K562 (cell line): ENCODE measurements around the gene TBC1D17. TPM values are rescaled to one million over a fixed set of nuclear protein-coding genes. Genes with fewer than 3 reads are reported as not detected.

Experiments used
- ATAC-seq: fragments of 200-7000 bp; cut with Tn5 transposase; 3 replicates; pipeline ENCODE4 v1.9.1; 2020; ENCODE audit warnings: moderate library complexity
- BruUV-seq: library from RNA; stranded (reverse); fragments of 400-500 nt; replicated peaks from 2 replicates; lab custom pipeline; 2021; lab: Mats Ljungman, UMichigan
- CTCF ChIA-PET: fragments of 300-600 bp; formaldehyde crosslinking; extraction: SDS; loops from one replicate; lab custom pipeline; 2021; ENCODE audit warnings: low intra/inter-chr PET ratio; lab: Yijun Ruan, JAX
- POLR2A ChIA-PET: fragments of 300-600, 350-650 bp; sonication (Branson Sonifier 250); formaldehyde crosslinking; extraction: SDS; loops from one replicate; lab custom pipeline; 2021; ENCODE audit warnings: antibody characterized with exemption, inconsistent platforms; lab: Yijun Ruan, JAX
- DNase-seq, 4 experiments: peaks; one replicate each; pipeline versions ENCODE4 v3.0.0 to v3.0.0-alpha.2; 2011 to 2018; ENCODE audit warnings: low spot score in 3 of 4, mixed read lengths in 3 of 4; ENCODE audit errors: extremely low read depth in 1 of 4
- FAIRE-seq: peaks from 2 replicates; lab custom pipeline; 2011; peaks lifted over from hg19 to GRCh38; lab: Jason Lieb, UNC
- H2AFZ ChIP-seq: 2 replicates; pipeline ENCODE4 v1.6.0; 2011; ENCODE audit warnings: low read depth, low read length, control low read depth, inconsistent platforms
- H3K27ac ChIP-seq: fragments of 200-600 bp; 3 replicates; pipeline ENCODE4 v1.8.0; 2011; ENCODE audit warnings: low read depth, mild to moderate bottlenecking, control low read depth, inconsistent platforms, low read length, moderate library complexity, mixed read lengths; ENCODE audit errors: extremely low read depth
- H3K27me3 ChIP-seq, 2 experiments: fragments of 300-600 bp in 1 of 2; 2 replicates in 1 of 2; 3 replicates in 1 of 2; pipeline versions ENCODE4 v1.6.0 to v1.8.0; 2011; ENCODE audit warnings: inconsistent platforms in 2 of 2, low read length in 2 of 2, mild to moderate bottlenecking in 1 of 2, mixed read lengths in 1 of 2, moderate library complexity in 1 of 2; ENCODE audit not compliant: control insufficient read depth in 2 of 2, insufficient read depth in 2 of 2
- H3K36me3 ChIP-seq: fragments of 300-600 bp; 3 replicates; pipeline ENCODE4 v1.8.0; 2011; ENCODE audit warnings: mild to moderate bottlenecking, low read length, inconsistent platforms; ENCODE audit not compliant: control insufficient read depth, insufficient read depth
- H3K4me1 ChIP-seq, 2 experiments: fragments of 200-600 bp in 1 of 2; replicated peaks in 1 of 2; 2 replicates in 1 of 2; 3 replicates in 1 of 2; pipeline versions ENCODE4 v1.5.1 to v1.8.0; 2011; ENCODE audit warnings: inconsistent platforms in 2 of 2, low read length in 2 of 2, mild to moderate bottlenecking in 1 of 2, mixed read lengths in 1 of 2, moderate library complexity in 1 of 2; ENCODE audit not compliant: control insufficient read depth in 2 of 2, insufficient read depth in 2 of 2
- H3K4me2 ChIP-seq: 2 replicates; pipeline ENCODE4 v1.6.1; 2011; ENCODE audit warnings: low read length, control low read depth, inconsistent platforms, mixed read lengths; ENCODE audit not compliant: insufficient read depth
- H3K4me3 ChIP-seq: fragments of 200-600 bp; sonication (generic), shearing (Covaris generic); 2 replicates; pipeline ENCODE4 v1.5.1; 2016; ENCODE audit warnings: control low read depth, inconsistent platforms
- H3K79me2 ChIP-seq: fragments of 200-600 bp; 3 replicates; pipeline ENCODE4 v1.8.0; 2011; ENCODE audit warnings: low read length, inconsistent platforms; ENCODE audit not compliant: control insufficient read depth, insufficient read depth
- H3K9ac ChIP-seq, 2 experiments: 2 replicates each; pipeline versions ENCODE4 v1.6.0 to v1.6.1; 2011; ENCODE audit warnings: low read depth in 2 of 2, low read length in 2 of 2, control low read depth in 1 of 2, inconsistent platforms in 1 of 2, mild to moderate bottlenecking in 1 of 2, mixed read lengths in 1 of 2; ENCODE audit not compliant: insufficient read depth in 1 of 2
- H3K9me1 ChIP-seq: one replicate; pipeline ENCODE4 v1.6.0; 2011; ENCODE audit warnings: inconsistent platforms, mild to moderate bottlenecking, low read length, moderate library complexity; ENCODE audit not compliant: control insufficient read depth, insufficient read depth
- H3K9me3 ChIP-seq: replicated peaks from 2 replicates; pipeline ENCODE4 v1.5.1; 2011; ENCODE audit warnings: low read depth, low read length, inconsistent platforms; ENCODE audit not compliant: control insufficient read depth, insufficient read depth
- H4K20me1 ChIP-seq: replicated peaks from 2 replicates; pipeline ENCODE4 v1.6.1; 2011; ENCODE audit warnings: low read length, inconsistent platforms, mixed read lengths; ENCODE audit not compliant: control insufficient read depth, insufficient read depth
- CREB1 ChIP-seq, 2 experiments: sonication (generic) in 1 of 2; formaldehyde crosslinking in 1 of 2; IDR thresholded peaks; 2 replicates each; pipeline versions ENCODE4 v1.6.1 to v1.8.0; 2012 to 2022; ENCODE audit warnings: inconsistent platforms in 1 of 2, mild to moderate bottlenecking in 1 of 2, missing genetic modification reagents in 1 of 2, moderate library complexity in 1 of 2
- FIP1L1 ChIP-seq: fragments of 200-400 bp; formaldehyde crosslinking; IDR thresholded peaks from 2 replicates; pipeline ENCODE4 v1.6.1; 2018; ENCODE audit warnings: mild to moderate bottlenecking, low read depth, low read length; ENCODE audit not compliant: poor library complexity, severe bottlenecking
- HLTF ChIP-seq: fragments of 450-650 bp; IDR thresholded peaks from 2 replicates; pipeline ENCODE4 v1.6.1; 2016
- MBD2 ChIP-seq: sonication (generic); IDR thresholded peaks from 2 replicates; pipeline ENCODE4 v1.6.1; 2016; ENCODE audit warnings: low read depth, borderline replicate concordance
- NEUROD1 ChIP-seq: fragments of 150-350 bp; IDR thresholded peaks from 2 replicates; pipeline ENCODE4 v1.6.1; 2014; ENCODE audit warnings: borderline replicate concordance, low read length, low read depth; ENCODE audit not compliant: partially characterized antibody
- PCBP1 ChIP-seq: fragments of 200-400 bp; formaldehyde crosslinking; IDR thresholded peaks from 2 replicates; pipeline ENCODE4 v1.6.1; 2018; ENCODE audit warnings: mild to moderate bottlenecking, low read depth, low read length; ENCODE audit not compliant: poor library complexity, severe bottlenecking
- POLR2A ChIP-seq: fragments of 450-650 bp; conservative IDR thresholded peaks from 2 replicates; pipeline ENCODE4 v1.6.1; 2016
- POLR2AphosphoS2 ChIP-seq: IDR thresholded peaks from 2 replicates; pipeline ENCODE4 v1.6.1; 2012; ENCODE audit warnings: low read length, improper control_type of control experiment
- POLR2AphosphoS5 ChIP-seq: IDR thresholded peaks from 2 replicates; pipeline ENCODE4 v1.6.1; 2011; ENCODE audit warnings: mild to moderate bottlenecking, low read depth, low read length, moderate library complexity; ENCODE audit not compliant: control insufficient read depth, insufficient read depth
- POLR2G ChIP-seq: fragments of 200-400 bp; formaldehyde crosslinking; IDR thresholded peaks from 2 replicates; pipeline ENCODE4 v1.6.1; 2017; ENCODE audit warnings: low read depth, mild to moderate bottlenecking, antibody characterized with exemption, low read length, moderate library complexity
- RBFOX2 ChIP-seq: fragments of 200-400 bp; formaldehyde crosslinking; IDR thresholded peaks from 2 replicates; pipeline ENCODE4 v1.6.1; 2017; ENCODE audit warnings: low read depth, mild to moderate bottlenecking, low read length, moderate library complexity
- RBM22 ChIP-seq: fragments of 200-400 bp; formaldehyde crosslinking; IDR thresholded peaks from 2 replicates; pipeline ENCODE4 v1.6.1; 2018; ENCODE audit warnings: low read length, low read depth; ENCODE audit not compliant: poor library complexity, severe bottlenecking
- SMARCA5 ChIP-seq: fragments of 450-650 bp; IDR thresholded peaks from 2 replicates; pipeline ENCODE4 v1.6.1; 2016
- SUPT5H ChIP-seq: fragments of 450-650 bp; IDR thresholded peaks from 2 replicates; pipeline ENCODE4 v1.6.1; 2016
- TEAD1 ChIP-seq, 2 experiments: fragments of 450-650 bp in 1 of 2; sonication (generic) in 1 of 2; formaldehyde crosslinking; IDR thresholded peaks; 2 replicates each; pipeline versions ENCODE4 v1.4.0 to v1.8.0; 2020 to 2022; ENCODE audit warnings: mild to moderate bottlenecking in 2 of 2, missing genetic modification reagents in 1 of 2
- TFAM ChIP-seq: fragments of 250-450 bp; sonication (Bioruptor Pico); conservative IDR thresholded peaks from 2 replicates; pipeline ENCODE4 v1.5.0; 2021; ENCODE audit warnings: mild to moderate bottlenecking, moderate library complexity
- TOE1 ChIP-seq, 2 experiments: fragments of 450-650 bp in 1 of 2; sonication (generic) in 1 of 2; formaldehyde crosslinking in 1 of 2; IDR thresholded peaks; 2 replicates each; pipeline versions ENCODE4 v1.7.1 to v1.8.0; 2016 to 2022; ENCODE audit warnings: borderline replicate concordance in 2 of 2, mild to moderate bottlenecking in 2 of 2, antibody characterized with exemption in 1 of 2, inconsistent platforms in 1 of 2, low read depth in 1 of 2, missing genetic modification reagents in 1 of 2, moderate library complexity in 1 of 2
- ZBED1 ChIP-seq: IDR thresholded peaks from 2 replicates; pipeline ENCODE4 v1.6.1; 2014
- ZNF431 ChIP-seq: sonication (generic); formaldehyde crosslinking; IDR thresholded peaks from 2 replicates; pipeline ENCODE4 v1.8.0; 2022; ENCODE audit warnings: mild to moderate bottlenecking, missing genetic modification reagents
- ZNF445 ChIP-seq: fragments of 250-450 bp; sonication (Bioruptor Pico); IDR thresholded peaks from 2 replicates; pipeline ENCODE4 v1.4.0; 2020; ENCODE audit warnings: low read depth, mild to moderate bottlenecking, moderate library complexity
- WGBS: fragments of 100-300 bp; shearing (Covaris generic); methylation state at CpG from one replicate; pipeline ENCODE4 v1.1.6; 2016; ENCODE audit warnings: low coverage, mixed read lengths; ENCODE audit not compliant: insufficient coverage; ENCODE audit errors: missing lambda C conversion rate; 5-methylcytosine and 5-hydroxymethylcytosine counted together
- in situ Hi-C: fragments of 300-500 bp; cut with MboI; formaldehyde crosslinking; loops from 4 replicates; pipeline ENCODE4 v1.15.0; 2018; ENCODE audit warnings: inconsistent platforms, mixed read lengths
- intact Hi-C: fragments of 100-400 bp; cut with micrococcal nuclease; formaldehyde crosslinking; loops from 2 replicates; pipeline ENCODE4 v1.14.2; 2022
- polyA plus RNA-seq, 8 experiments: library from polyadenylated mRNA; depleted of rRNA in 4 of 8; stranded (reverse) in 5 of 8; unstranded in 3 of 8; fragments of >200 nt; fragmentation: Nextera tagmentation in 2 of 8; fragmentation: Illumina TruSeq in 1 of 8; extraction: Ambion mirVana in 2 of 8; extraction: Trizol in 1 of 8; gene quantifications; 2 replicates each; pipeline versions ENCODE4 v1.2.1 to v1.2.3, GENCODE V29; 2011 to 2014; ENCODE audit warnings: inconsistent platforms in 1 of 8, missing spikeins in 1 of 8
- total RNA-seq, 7 experiments: library from RNA; depleted of rRNA in 6 of 7; stranded (reverse); fragments of >200 nt in 6 of 7; fragmentation: Illumina TruSeq in 2 of 7; extraction: Trizol in 2 of 7; gene quantifications; 2 replicates each; pipeline versions ENCODE4 v1.2.1 to v1.2.3, GENCODE V29; 2011 to 2021; ENCODE audit warnings: low replicate concordance in 1 of 7

Gene TBC1D17
- total and polyA plus RNA-seq, 9 of the 15 experiments (the other 6 are each of a cell fraction or from before 2014, with no cell fraction given) = 0.42 to 16.0 (median 3.8) TPM

DNA sequence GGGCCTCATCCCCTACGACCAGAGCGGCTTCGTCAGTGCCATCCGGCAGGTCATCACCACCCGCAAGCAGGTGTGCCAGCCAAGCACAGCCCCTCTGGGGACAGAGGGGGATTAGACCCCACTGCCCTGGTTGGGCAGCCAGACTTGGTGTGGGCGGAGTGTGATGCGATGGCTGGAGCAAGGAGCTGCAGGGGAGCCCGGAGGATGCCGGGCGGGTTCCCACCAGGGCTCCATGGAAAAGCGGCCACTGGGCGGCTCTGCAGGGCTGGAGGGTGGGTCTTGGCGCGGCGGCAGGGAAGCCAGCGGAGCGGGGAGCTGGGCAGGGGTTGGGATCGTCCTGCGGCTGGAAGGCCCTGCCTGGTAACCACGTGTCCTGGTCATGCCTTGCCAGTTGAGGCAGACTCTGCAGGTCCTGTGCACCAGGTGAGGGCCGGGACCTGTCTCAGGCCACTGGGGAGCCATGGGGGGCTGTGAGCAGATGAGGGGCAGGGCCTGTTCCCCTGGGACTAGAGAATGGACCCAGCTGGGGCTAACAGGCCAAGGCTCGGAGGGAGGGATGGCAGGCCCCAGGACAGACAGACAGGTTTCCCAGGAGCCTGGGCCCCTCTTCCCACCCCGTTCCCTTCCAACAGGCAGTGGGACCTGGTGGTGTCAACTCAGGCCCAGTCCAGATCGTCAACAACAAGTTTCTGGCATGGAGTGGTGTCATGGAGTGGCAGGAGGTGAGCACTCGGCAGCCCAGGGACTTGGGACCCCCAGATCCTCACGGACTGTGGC, 20.3 kb upstream of the TBC1D17 start:
- peak overlapping the region in 1 of 2 experiments; percentile 24; a peak in 1 of 4 replicates for H3K9ac ChIP-seq
- TF ChIP-seq POLR2AphosphoS5 (0 out of 2 replicates have a peak, but pooled peaks have one; percentile 1), TOE1 (IDR thresholded peaks at IDR 0.05; ENCODE audit: borderline replicate concordance) (no peak), TOE1 (CRISPR knock-in tag; IDR thresholded peaks at IDR 0.05; ENCODE audit: borderline replicate concordance, low read depth) (no peak), RBM22 (peak; percentile 40), TFAM (CRISPR knock-in tag) (no peak), CREB1 (IDR thresholded peaks at IDR 0.05) (0 out of 2 replicates have a peak, but pooled peaks have one; percentile 18), CREB1 (CRISPR knock-in tag; IDR thresholded peaks at IDR 0.05) (no peak), SUPT5H (peak; percentile 49; the same call in 1 of the 2 replicates), PCBP1 (peak; percentile 35), POLR2G (peak; percentile 78), HLTF (peak; percentile 83), RBFOX2 (peak; percentile 63), POLR2A (peak; percentile 51), SMARCA5 (peak; percentile 44; the same call in 1 of the 2 replicates), ZBED1 (0 out of 2 replicates have a peak, but pooled peaks have one; percentile 20), FIP1L1 (peak; percentile 46), TEAD1 (CRISPR knock-in tag; IDR thresholded peaks at IDR 0.05) (no peak), NEUROD1 (no peak), MBD2 (0 out of 2 replicates have a peak, but pooled peaks have one; percentile 5), ZNF445 (CRISPR knock-in tag) (no peak), ZNF431 (no peak), POLR2AphosphoS2 (0 out of 2 replicates have a peak, but pooled peaks have one; percentile 35)
- TF ChIP-seq, all 486 proteins: peak for 14
- DNase-seq (no peak), ATAC-seq (0 out of 3 replicates have a peak, but pooled peaks have one; percentile 1), FAIRE-seq (no peak)
- H3K4me2 ChIP-seq = no peak overlapping the region
- H2AFZ ChIP-seq = no peak overlapping the region
- intact Hi-C loops (no loop called here), in situ Hi-C loops (no loop called here)
- peaks cover 7 to 83% of the 10 kb centered on the region in 2 experiments for H3K4me1 ChIP-seq
- WGBS = 92% methylated on average over 25 of the region's 26 CpGs
- H4K20me1 ChIP-seq = peaks cover 23% of the 10 kb centered on the region
- no peak overlapping the region for H3K4me3 ChIP-seq
- ChIA-PET POLR2A (interaction anchor here (0.9 to 1.8 kb wide), 4 partner anchors 8 to 19 kb away, joined by 3 to 7 read pairs (median 4); no protein-coding TSS in a partner anchor), CTCF (no interaction called here)
- H3K79me2 ChIP-seq = peaks cover 25% of the 10 kb centered on the region
- peaks cover 90% of the 10 kb centered on the region for H3K36me3 ChIP-seq
- peaks cover 6% of the 10 kb centered on the region for H3K9me1 ChIP-seq
- no TSS peak for BruUV-seq
- H3K27ac ChIP-seq = no peak overlapping the region
- no peaks in the 10 kb centered on the region for H3K9me3 ChIP-seq
- no peaks in the 10 kb centered on the region for H3K27me3 ChIP-seq
